A204.1 (cell line): ENCODE results near the gene ETV6.
"Not testable (repeated sequence)": the region's sequence is repeated elsewhere in the genome, so short reads cannot be mapped to it uniquely, and the experiment has no call there.

Source experiments
- FAIRE-seq: peaks from 2 replicates; lab custom pipeline; 2012; peaks lifted over from hg19 to GRCh38; lab: Jason Lieb, UNC

The ETV6 gene

GRCh38 chr12:11669348-11669747 lies 19.9 kb downstream of the ETV6 start:
- FAIRE-seq, result no peak

- no peak for FAIRE-seq
Measured at GRCh38 chr12:11672256-11673191, 23.1 kb downstream of the ETV6 start.

GRCh38 chr12:11673666-11674461 lies 24.4 kb downstream of the ETV6 start:
- no peak for FAIRE-seq

GRCh38 chr12:11674894-11675390 lies 25.5 kb downstream of the ETV6 start:
- no peak for FAIRE-seq

- no peak for FAIRE-seq
Measured at GRCh38 chr12:11676052-11676451, 26.6 kb downstream of the ETV6 start.

GRCh38 chr12:11677093-11677492 lies 27.6 kb downstream of the ETV6 start:
- no peak for FAIRE-seq

GRCh38 chr12:11677752-11678151 lies 28.3 kb downstream of the ETV6 start:
- FAIRE-seq, result no peak

- no peak for FAIRE-seq
Measured at GRCh38 chr12:11678781-11679180, 29.3 kb downstream of the ETV6 start.

- FAIRE-seq, result no peak
Measured at GRCh38 chr12:11681207-11681606, 31.7 kb downstream of the ETV6 start.

- FAIRE-seq, result not testable (repeated sequence)
Measured at GRCh38 chr12:11681695-11682094, 32.2 kb downstream of the ETV6 start.

GRCh38 chr12:11684393-11684792 lies 34.9 kb downstream of the ETV6 start:
- FAIRE-seq, result no peak

GRCh38 chr12:11684811-11685210 lies 35.3 kb downstream of the ETV6 start:
- no peak for FAIRE-seq

- FAIRE-seq, result no peak
Measured at GRCh38 chr12:11685316-11685715, 35.8 kb downstream of the ETV6 start.

GRCh38 chr12:11685716-11686115 lies 36.2 kb downstream of the ETV6 start:
- FAIRE-seq, result no peak

GRCh38 chr12:11686120-11686519 lies 36.6 kb downstream of the ETV6 start:
- FAIRE-seq, result no peak

- no peak for FAIRE-seq
Measured at GRCh38 chr12:11687528-11687927, 38.1 kb downstream of the ETV6 start.

- FAIRE-seq, result no peak
Measured at GRCh38 chr12:11688379-11688778, 38.9 kb downstream of the ETV6 start.

- no peak for FAIRE-seq
Measured at GRCh38 chr12:11688831-11689230, 39.4 kb downstream of the ETV6 start.

- FAIRE-seq, result no peak
Measured at GRCh38 chr12:11689591-11690186, 40.2 kb downstream of the ETV6 start.

GRCh38 chr12:11693067-11693466 lies 43.6 kb downstream of the ETV6 start:
- FAIRE-seq, result no peak

- FAIRE-seq, result no peak
Measured at GRCh38 chr12:11693601-11694000, 44.1 kb downstream of the ETV6 start.

- FAIRE-seq, result no peak
Measured at GRCh38 chr12:11694528-11694927, 45.1 kb downstream of the ETV6 start.

- no peak for FAIRE-seq
Measured at GRCh38 chr12:11695321-11695720, 45.8 kb downstream of the ETV6 start.
